Adrenal gland (tissue), 5 donors: ENCODE data around the gene SH2D4B.

Source experiments
- CTCF ChIP-seq, 6 experiments: fragments of 450-650 bp in 4 of 6; fragments of 200-600 bp in 2 of 6; sonication (generic) in 1 of 6; IDR thresholded peaks; 1 replicate in 5 of 6; 2 replicates in 1 of 6; pipeline versions ENCODE4 v1.5.1 to v1.8.0; 2016 to 2021; ENCODE audit warnings: antibody characterized with exemption in 6 of 6, mild to moderate bottlenecking in 2 of 6, moderate library complexity in 1 of 6
- POLR2A ChIP-seq, 2 donors: fragments of 450-650 bp; IDR thresholded peaks; one replicate each; pipeline ENCODE4 v1.6.1; 2017; ENCODE audit warnings: antibody characterized with exemption in 2 of 2, mild to moderate bottlenecking in 2 of 2, moderate library complexity in 1 of 2
- donor health status: DM: no; HTN: no; CAD: no.

GRCh38 chr10:80619036-80619435 is 81.3 kb downstream of the SH2D4B start:
- TF ChIP-seq CTCF (IDR thresholded peaks at IDR 0.05) (no peak), POLR2A (IDR thresholded peaks at IDR 0.05) (no peak)
